GM18951 (cell line): Measurements from ENCODE around the gene GORASP2.
"Not testable (repeated sequence)": the region's sequence is repeated elsewhere in the genome, so short reads cannot be mapped to it uniquely, and the experiment has no call there.

Experiments
- POLR2A ChIP-seq: IDR thresholded peaks from 4 replicates; pipeline ENCODE4 v1.6.1; 2011; ENCODE audit warnings: mild to moderate bottlenecking; ENCODE audit not compliant: insufficient read length, insufficient read depth; ENCODE audit errors: extremely low read depth
- in situ Hi-C: fragments of 300-500 bp; cut with MboI; formaldehyde crosslinking; loops from one replicate; pipeline ENCODE4 v1.12.0; 2022; ENCODE audit warnings: low sequenced_read_pairs, mixed read lengths, inconsistent platforms; ENCODE audit not compliant: unreplicated experiment

The GORASP2 gene

GRCh38 chr2:170911314-170911889, 17.7 kb upstream of the GORASP2 start:
- in situ Hi-C loops: no loop called here
- TF ChIP-seq POLR2A: no peak

- in situ Hi-C loops: not testable (repeated sequence)
Measured at GRCh38 chr2:170914994-170915666, 13.9 kb upstream of the GORASP2 start.

- TF ChIP-seq POLR2A: no peak
- in situ Hi-C loops: no loop called here
Measured at GRCh38 chr2:170917219-170917913, 11.7 kb upstream of the GORASP2 start.

- no peak for TF ChIP-seq POLR2A
Measured at GRCh38 chr2:170917957-170918356, 11.1 kb upstream of the GORASP2 start.

GRCh38 chr2:170921873-170922272, 7.2 kb upstream of the GORASP2 start:
- in situ Hi-C loops: not testable (repeated sequence)

More at GRCh38 chr2:170917957-170918356, 11.1 kb upstream of the GORASP2 start:
- in situ Hi-C loops: no loop called here

- in situ Hi-C loops: no loop called here
- TF ChIP-seq POLR2A: no peak
Measured at GRCh38 chr2:170922634-170923494, 6.2 kb upstream of the GORASP2 start.

GRCh38 chr2:170923799-170924198, 5.3 kb upstream of the GORASP2 start:
- TF ChIP-seq POLR2A: no peak
- in situ Hi-C loops: no loop called here

- in situ Hi-C loops: loop anchor here (25.0 kb wide), 1 partner anchor 1187 kb away; the partner anchor contains the start of gene DLX2
- TF ChIP-seq POLR2A: no peak
Measured at GRCh38 chr2:170924969-170925368, 4.1 kb upstream of the GORASP2 start.

- in situ Hi-C loops: loop anchor here (25.0 kb wide), 1 partner anchor 1186 kb away; the partner anchor contains the start of gene DLX2
- no peak for TF ChIP-seq POLR2A
Measured at GRCh38 chr2:170925923-170926322, 3.1 kb upstream of the GORASP2 start.

- in situ Hi-C loops: loop anchor here (25.0 kb wide), 1 partner anchor 1185 kb away; the partner anchor contains the start of gene DLX2
- no peak for TF ChIP-seq POLR2A
Measured at GRCh38 chr2:170926743-170927297, 2.2 kb upstream of the GORASP2 start.

- in situ Hi-C loops: loop anchor here (25.0 kb wide), 1 partner anchor 1184 kb away; the partner anchor contains the start of gene DLX2
- no peak for TF ChIP-seq POLR2A
Measured at GRCh38 chr2:170928036-170928823, 823 bp upstream of the GORASP2 start.

GRCh38 chr2:170929686-170930050, 615 bp downstream of the GORASP2 start:
- in situ Hi-C loops: loop anchor here (25.0 kb wide), 1 partner anchor 1183 kb away; the partner anchor contains the start of gene DLX2
- TF ChIP-seq POLR2A: no peak
